IPS-NIHi7 (cell line): ENCODE results near the gene CTPS1.

Experiments used
- DNase-seq: peaks from one replicate; pipeline ENCODE4 v3.0.0; 2012; ENCODE audit warnings: mixed read lengths; ENCODE audit errors: extremely low spot score

The CTPS1 gene

DNA sequence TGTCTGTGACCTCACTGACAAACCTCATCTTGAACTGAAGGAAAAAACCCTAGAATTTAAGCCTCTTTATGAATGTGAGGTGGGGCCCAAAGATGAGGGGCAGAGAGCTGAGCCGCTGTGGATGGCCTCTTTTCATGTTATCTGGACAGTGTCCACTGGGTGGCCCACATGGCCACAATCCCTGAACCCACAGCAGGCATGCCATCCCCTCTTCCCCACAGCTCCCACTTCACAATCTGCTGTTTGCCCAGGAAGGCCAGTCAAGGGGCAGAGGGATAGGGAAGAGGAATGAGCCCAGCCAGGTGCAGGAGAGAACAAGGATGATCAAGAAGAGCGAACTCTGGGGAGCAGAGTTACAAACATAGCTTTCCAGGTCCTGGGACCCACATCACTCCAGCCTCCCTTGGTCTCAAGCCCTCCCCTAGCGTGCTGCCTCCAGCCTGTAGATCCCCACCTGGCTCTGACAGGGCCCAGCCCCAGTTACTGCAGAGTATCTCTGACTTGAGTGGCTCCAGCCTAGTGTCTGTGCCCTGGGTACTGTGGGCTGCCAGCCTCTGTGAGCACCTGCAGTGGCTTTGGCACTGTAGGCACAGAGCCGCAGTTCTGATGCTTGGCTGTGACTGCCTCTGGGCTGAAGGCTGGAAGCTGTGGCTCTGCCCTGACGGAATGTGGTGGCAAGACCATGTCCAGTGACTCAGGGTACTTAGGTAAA, 43.9 kb downstream of the CTPS1 start:
- DNase-seq, result peak; percentile 39

DNA sequence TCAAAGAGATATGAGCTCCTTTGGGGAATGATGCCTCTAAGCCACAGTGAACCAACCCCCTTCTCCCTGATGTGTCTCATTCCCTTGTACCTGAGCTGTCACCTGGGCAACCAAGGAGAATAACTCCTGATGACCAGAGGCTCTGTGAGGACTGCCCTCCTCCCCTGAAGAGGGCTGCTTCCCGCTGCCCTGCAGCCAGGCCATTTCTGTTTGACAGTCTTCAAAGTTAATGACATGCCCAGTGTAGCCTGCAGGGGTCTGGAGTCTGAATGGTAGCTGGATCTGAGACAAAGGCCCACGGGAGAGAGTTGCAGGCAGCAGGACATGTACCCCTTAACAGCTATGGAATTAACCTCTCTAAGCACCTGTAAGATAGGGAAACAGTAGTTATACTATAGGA, 45.5 kb downstream of the CTPS1 start:
- DNase-seq, result no peak

DNA sequence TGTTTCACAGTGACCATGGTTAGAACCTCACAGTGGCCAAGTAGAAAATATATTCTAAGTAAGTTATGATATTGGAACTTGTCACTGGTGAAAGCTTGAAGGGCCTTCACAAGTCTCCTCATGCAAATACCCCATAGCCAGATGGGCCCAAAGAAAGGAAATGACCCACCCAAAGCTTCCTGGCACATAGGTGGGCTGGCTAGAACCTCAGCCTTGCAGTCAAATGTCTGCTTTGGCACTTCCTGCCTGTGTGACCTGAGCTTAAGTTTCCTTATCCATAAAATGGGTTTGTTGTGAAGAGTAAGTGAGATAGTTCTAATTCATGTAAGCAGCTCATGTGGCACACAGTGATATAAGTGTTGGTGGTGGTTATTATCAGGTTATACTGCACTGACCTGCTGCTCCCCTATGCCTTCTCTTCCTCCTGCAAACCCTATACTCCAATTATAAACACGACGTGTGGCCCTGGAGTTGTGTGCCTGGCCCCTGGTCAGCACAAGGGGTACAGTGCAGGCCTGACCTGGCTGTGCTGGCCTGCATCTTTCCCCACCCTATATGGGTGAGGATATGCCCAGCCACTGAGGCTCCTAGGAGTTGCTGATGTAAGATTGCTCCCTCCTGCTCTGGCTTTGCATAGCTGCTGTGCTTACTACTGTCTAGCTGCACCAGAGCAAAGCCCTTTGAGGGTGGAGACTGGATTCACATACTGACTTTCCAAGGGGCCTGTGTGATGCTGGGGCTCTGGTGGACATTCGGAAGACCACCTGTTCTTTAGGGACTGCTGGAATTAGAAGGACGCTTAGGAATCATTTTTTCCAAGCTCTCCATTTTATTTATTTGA, 46.7 kb downstream of the CTPS1 start:
- no peak for DNase-seq

DNA sequence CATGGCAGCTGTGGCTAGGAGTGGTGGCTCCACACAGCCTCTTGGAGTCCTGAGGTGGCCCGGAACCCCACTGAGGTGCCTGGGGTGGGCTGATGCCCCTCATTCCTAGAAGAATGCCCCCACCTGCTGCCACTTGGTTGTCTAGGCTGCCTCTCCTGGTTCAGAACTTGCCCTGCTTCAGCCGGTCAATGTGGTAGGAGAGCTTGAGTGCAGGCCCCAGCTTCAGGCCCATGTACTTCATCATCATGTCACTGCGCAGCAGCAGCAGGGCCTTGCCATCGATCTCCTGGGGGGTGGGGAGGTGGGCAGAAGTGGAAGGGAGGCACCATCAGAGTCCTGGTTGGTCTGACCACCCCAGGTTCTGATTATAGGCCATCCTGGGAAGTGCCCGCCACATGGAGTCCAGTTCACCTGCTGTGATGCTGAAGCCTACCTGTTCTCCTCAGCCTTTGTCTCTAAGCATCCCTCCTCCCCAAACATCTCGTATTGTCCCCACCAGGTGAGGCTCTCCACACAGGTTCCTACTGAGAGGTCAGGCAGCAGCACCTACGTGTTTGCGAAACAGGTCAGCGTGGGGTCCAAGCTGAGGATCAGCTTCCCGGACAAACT, 48.6 kb downstream of the CTPS1 start:
- no peak for DNase-seq

DNA sequence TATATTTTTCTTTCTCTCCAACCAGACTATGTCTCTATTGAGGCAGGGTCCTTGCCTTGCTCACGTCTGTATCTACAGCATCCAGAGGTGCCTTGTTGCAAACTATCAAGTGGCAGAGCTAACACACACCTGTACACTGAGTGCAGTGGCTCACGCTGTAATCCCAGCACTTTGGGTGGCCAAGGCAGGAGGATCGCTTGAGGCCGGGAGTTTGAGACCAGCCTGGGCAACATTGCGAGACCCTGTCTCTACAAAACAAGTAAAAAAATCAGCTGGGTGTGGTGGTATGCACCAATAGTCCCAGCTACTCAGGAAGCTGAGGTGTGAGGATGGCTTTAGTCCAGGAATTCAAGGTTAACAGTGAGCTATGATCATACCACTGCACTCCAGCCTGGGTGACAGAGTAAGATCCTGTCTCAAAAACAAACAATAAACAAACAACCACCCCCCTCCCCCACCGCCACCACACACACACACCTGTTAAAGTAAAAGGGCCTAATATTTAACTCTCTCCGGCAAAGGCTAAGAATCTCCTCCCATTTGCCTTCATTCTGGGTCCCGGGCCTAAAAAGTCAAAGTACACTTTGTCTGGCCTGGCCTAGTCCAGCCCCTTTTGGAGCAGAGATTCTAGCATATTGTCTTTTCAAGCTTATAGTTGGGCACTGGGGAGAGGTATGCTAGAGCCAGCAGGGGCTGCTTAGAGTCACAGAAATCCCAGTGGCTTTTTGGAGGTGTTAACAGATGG, 51.5 kb downstream of the CTPS1 start:
- no peak for DNase-seq

DNA sequence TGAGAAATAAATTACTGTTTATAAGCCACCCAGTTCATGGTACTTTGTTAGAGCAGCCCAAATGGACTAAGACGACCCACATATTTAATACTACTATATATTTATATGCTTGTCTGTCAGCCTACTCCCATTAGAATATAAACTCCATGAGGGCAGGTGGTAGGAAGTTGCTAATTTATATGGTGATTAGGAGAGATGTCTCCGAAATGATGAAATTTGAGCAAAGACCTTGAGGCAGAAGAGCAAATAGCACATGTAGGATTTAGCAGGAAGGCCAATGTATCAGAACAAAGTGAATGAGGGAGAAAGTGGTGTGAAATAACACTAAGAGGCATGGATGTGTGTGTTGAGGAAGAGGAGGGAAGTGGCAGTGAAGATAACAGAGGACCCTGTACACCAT, 52.7 kb downstream of the CTPS1 start:
- DNase-seq, result no peak

DNA sequence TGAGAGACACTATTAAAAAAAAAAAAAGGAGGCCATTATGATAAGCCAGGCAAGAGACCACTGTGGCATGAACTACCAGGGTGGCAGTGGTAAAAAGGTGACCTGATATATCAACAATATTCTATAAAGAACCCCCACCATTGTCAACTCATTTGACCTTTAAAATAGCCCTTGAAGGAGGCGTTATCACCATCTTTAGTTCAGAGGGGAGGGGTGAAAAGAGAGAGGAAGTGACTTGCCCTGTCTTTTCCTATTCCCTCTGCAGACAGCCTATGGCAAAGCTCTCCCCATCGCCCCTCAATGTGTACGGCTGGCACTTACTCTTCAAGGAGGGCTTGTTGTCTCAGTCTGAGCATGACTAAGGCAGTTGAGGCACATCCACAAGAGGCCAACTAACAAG, 53.8 kb downstream of the CTPS1 start:
- no peak for DNase-seq

DNA sequence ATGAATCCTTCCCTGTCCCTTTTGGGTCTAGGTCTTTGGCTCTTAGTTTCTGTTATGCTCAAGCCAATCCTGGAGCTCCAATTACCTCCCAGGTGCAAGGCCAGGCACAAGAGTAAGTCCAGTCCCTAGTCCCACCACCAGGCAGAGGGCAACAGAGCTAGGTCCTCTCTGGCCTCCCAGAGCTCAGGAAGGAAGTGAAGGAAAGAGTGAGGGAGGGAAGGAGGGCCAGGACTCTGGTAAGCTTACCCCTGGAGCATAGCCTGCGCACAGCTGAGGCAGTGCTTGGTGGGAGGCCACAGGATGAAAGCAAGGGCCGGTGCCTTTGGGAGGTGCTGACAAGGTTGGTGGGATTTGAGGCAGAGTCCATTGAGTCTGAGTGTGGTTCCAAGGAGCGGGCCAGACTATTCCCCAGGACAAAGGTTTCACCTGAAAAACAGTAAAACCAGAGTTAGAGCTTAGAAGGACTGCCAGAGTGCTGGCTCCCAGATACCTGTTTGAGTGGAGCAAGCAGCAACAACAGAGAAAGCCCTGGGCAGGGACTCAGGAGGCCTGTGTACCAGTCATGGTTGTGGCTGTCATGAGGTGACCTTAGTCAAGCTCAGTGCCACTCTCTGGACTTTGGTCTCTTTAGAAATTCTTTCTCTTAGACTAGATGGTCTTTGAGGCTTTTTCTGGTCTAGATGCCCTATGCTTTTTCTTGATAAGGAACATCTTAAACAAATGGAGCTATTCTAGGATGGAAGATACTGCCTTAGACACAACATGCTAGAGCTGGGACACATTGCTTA, 57.8 kb downstream of the CTPS1 start:
- no peak for DNase-seq

DNA sequence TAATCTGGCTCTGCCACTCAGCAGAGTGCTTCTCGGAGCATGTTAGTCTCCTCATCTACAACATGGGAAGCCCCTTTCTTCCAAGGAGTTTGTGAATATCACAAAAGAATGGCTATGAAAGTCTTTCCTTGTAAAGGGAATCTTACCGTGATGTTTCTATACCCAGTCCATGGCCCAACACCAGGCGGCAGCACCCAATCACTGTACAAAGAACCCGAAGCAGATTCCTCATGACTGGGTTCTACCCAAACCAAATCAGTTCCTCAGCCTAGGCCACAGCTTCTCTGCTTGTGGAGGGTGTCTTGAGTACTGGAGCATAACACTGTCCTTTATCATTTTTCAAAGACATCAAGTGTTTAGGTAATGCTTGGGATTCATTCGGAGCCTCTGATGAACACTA, 58.6 kb downstream of the CTPS1 start:
- no peak for DNase-seq

DNA sequence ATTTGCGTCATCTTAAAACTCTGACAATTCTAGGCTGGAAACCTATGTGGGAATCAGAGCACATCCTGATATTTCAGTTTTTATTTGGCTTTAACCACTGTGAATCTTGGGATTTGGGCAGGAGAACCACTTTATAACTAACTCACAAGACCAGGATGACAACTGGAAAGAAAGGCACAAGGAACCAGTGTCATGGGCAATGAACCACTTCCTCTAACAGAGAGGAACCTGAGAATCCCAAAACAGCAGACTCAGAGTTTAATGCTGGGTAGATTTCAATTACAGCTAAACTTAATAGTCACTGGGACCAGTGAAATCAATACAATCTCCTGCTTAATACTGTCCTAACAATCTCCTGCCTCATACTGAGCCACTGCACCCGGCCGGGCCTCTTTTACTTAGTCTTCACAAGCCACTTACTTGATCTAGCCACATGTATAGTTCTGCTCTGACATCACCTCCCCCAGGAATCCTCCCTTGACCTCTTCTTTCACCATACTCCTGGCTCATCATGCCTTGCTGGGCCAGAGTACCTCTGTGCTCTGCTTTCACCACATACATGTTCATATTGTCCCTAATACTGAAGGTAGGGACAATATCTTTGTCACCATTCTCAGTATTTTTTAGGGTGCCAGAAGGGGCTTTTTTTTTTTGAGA, 62.2 kb downstream of the CTPS1 start:
- DNase-seq, result no peak

DNA sequence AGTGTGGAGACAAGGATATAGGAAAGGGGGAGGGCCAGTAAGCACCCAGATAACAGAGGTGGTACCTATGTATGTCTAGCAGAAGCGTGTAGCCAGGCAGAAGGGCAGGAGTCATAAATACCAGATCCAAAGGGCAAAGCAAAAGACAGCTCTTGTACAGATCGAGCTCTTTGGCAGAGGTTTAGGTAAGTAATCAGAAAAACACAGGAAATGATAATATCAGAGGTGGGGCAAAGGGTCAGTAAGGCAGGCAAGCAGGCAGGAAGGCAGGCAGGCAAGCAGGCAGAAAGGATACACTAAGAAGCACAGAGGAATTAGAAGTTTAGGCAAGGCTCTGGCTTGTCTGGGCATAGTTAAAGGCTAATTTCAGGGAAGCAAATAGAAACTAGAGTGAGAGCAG, 64.7 kb downstream of the CTPS1 start:
- no peak for DNase-seq

DNA sequence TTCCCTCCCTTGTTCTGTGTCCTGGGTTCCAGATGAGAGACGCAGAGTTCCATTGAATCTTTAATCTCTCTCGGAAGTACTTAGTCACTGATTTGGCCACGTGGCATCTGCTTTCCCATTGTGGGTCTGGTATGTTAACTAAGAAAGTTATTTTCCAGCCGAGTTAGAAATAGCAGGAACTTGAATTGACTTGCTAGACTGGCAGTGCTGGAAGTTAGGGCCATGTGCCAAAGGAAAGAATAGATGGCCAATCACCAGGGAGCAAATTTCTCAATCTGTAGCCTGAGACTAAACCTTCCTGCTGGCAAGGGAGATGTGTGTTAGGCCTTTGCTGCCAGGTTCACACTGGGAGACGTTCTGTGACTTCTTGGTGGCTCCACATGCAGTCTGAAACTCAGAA, 66.2 kb downstream of the CTPS1 start:
- DNase-seq, result no peak

DNA sequence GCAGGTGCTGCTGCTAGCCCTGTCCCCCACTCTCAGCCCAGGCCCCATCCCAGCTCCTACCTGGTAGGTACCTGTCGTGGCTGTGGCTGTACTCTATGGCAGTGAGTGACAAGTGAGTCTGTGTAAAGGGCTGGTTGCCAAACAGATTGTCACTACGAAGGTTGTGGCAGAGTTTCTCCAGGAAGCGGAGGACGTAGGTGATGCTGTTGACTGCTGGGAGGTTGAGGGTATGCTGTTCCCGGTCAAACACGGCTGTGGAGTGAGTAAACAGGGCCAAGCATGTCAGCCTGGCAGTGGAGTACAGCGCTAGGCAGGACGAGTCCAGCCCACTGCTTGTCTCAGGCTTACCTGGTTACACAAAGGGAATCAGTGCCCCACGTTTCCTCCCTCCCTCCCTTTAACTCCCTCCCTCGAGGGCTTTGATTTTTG, 66.9 kb downstream of the CTPS1 start:
- no peak for DNase-seq

DNA sequence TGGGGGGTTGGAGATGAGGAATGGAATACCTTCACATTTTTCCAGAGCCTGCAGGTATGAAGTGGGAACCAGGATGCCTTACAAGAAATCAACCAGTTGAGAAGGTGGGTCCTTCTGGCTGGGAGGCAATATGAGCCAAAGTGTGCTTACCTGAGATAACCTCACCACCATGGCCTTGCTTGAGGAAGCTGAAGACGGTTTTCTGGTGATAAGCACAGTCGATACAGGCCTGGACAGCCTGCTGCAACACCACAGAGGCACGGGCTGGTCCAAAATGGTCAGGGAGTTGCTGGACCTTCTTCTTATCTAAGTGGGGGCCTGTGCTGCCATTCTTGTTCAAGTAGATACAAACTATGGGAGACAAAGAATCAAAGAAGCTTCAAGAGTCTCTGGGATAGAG, 69.0 kb downstream of the CTPS1 start:
- DNase-seq, result no peak

DNA sequence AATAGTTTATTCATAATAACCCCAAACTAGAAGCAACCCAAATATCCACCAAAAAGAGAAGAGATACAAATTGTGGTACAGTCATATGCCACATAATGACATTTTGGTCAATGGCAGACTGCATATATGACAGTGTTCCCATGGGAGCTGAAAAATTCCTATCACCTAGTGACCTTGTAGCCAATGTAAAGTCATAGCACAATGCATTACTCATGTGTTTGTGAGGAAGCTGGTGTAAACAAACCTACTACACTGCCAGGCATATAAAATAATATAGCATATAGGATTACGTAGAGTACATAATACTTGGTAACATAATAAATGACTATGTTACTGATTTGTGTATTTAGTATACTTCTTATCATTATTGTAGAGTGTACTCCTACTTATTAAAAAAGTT, 71.5 kb downstream of the CTPS1 start:
- no peak for DNase-seq

DNA sequence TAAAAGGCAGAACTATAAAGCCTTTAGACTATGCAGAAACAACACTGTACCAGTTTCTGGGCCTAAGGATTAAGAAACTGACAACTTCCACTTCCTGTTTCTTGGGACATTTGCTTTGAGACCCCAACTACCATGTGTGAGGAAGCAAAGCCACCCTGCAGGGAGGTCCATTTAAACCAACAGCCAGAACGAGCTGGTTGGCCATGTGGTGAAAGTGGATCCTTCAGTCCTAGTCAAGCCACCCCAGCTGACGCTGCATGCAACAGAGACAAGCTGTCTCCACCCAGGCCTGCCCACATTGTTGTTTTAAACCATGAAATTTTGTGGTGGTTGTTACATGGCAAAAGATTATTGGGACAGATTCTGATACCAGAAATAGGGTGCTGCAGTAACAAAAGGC, 73.8 kb downstream of the CTPS1 start:
- peak; percentile 25 for DNase-seq

DNA sequence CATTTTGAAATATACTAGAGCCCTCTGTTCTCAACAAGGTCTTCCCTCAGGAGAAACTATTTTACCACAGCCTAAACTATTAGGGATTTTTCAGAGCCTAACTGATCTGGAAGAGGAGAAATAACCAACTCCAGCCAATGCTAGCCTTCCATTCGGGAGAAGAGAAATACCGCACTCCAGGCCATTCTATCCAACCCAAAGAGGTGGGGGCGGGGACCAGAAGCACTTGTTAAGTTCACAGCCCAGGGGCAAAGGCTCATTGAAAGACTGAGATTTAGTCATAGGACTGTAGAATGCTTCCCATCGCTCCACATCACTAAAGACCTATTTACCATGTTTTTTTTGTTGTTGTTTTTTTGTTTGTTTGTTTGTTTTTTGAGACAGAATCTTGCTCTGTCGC, 77.4 kb downstream of the CTPS1 start:
- peak; percentile 35 for DNase-seq
